IPS DF 4.7 (cell line): ENCODE data around the gene ATP23.

ENCODE experiments used
- DNase-seq: peaks from one replicate; pipeline ENCODE4 v3.0.0-alpha.2; 2013; ENCODE audit warnings: low spot score; ENCODE audit errors: extremely low read depth

The ATP23 gene

GRCh38 chr12:57983146-57983857 lies 41.9 kb downstream of the ATP23 start:
- DNase-seq, result peak; percentile 28

GRCh38 chr12:57983858-57984505 lies 42.6 kb downstream of the ATP23 start:
- DNase-seq, result no peak

GRCh38 chr12:57984629-57985151 lies 43.3 kb downstream of the ATP23 start:
- no peak for DNase-seq

- DNase-seq, result no peak
These were observed 44.3 kb downstream of the ATP23 start for GRCh38 chr12:57985685-57986084.

GRCh38 chr12:57989838-57990237 lies 48.5 kb downstream of the ATP23 start:
- no peak for DNase-seq

- DNase-seq, result no peak
These were observed 49.0 kb downstream of the ATP23 start for GRCh38 chr12:57990241-57990883.

- DNase-seq, result no peak
These were observed 50.6 kb downstream of the ATP23 start for GRCh38 chr12:57992001-57992400.

- no peak for DNase-seq
These were observed 51.7 kb downstream of the ATP23 start for GRCh38 chr12:57993030-57993429.

GRCh38 chr12:57993834-57994233 lies 52.5 kb downstream of the ATP23 start:
- DNase-seq, result no peak

- DNase-seq, result no peak
These were observed 55.2 kb downstream of the ATP23 start for GRCh38 chr12:57996520-57996919.

- DNase-seq, result no peak
These were observed 56.9 kb downstream of the ATP23 start for GRCh38 chr12:57998251-57998650.

GRCh38 chr12:58000499-58000898 lies 59.1 kb downstream of the ATP23 start:
- no peak for DNase-seq

- no peak for DNase-seq
These were observed 66.5 kb downstream of the ATP23 start for GRCh38 chr12:58007875-58008274.

GRCh38 chr12:58008634-58009033 lies 67.3 kb downstream of the ATP23 start:
- DNase-seq, result no peak
